B cell (primary cell): ENCODE data around the gene GIT1. TPM values are rescaled to one million over a fixed set of nuclear protein-coding genes. Genes with fewer than 3 reads are reported as not detected.

Experiments used
- ATAC-seq: fragments of 200-7000 bp; cut with Tn5 transposase; one replicate; pipeline ENCODE4 v1.10.0; 2021; ENCODE audit warnings: low read depth, mild to moderate bottlenecking, moderate number of reproducible peaks, moderate library complexity
- CTCF ChIA-PET: fragments of 350-600 bp; sonication (Branson Sonifier 250); formaldehyde crosslinking; loops from one replicate; lab custom pipeline; 2021; ENCODE audit warnings: antibody characterized with exemption, inconsistent platforms; lab: Charles Lee
- POLR2A ChIA-PET: fragments of 350-600 bp; sonication (Branson Sonifier 250); formaldehyde crosslinking; loops from one replicate; lab custom pipeline; 2021; ENCODE audit warnings: antibody characterized with exemption; lab: Charles Lee
- DNase-seq: peaks from one replicate; pipeline ENCODE4 v3.0.0; 2013
- H2AFZ ChIP-seq: 2 replicates; pipeline ENCODE4 v1.6.1; 2012; ENCODE audit warnings: mild to moderate bottlenecking, low read depth, low read length; ENCODE audit not compliant: insufficient read depth, poor library complexity, severe bottlenecking
- H3K27ac ChIP-seq, 2 donors: 1 replicate in 1 of 2; 2 replicates in 1 of 2; pipeline ENCODE4 v1.5.1; 2012 to 2013; ENCODE audit warnings: low read length in 2 of 2, mild to moderate bottlenecking in 2 of 2, moderate library complexity in 1 of 2
- H3K27me3 ChIP-seq, 4 experiments: fragments of 200-600 bp in 1 of 4; sonication (generic) in 1 of 4; replicated peaks in 1 of 4; 1 replicate in 2 of 4; 2 replicates in 2 of 4; pipeline versions ENCODE4 v1.6.1 to v1.7.0; 2013 to 2016; ENCODE audit warnings: low read length in 3 of 4, mild to moderate bottlenecking in 2 of 4, mixed read lengths in 1 of 4, moderate library complexity in 1 of 4; ENCODE audit not compliant: insufficient read depth in 4 of 4, control insufficient read depth in 3 of 4; ENCODE audit errors: control extremely low read depth in 1 of 4
- H3K36me3 ChIP-seq, 2 experiments: replicated peaks in 1 of 2; 1 replicate in 1 of 2; 2 replicates in 1 of 2; pipeline versions ENCODE4 v1.6.1 to v1.7.1; 2013; ENCODE audit warnings: low read length in 1 of 2; ENCODE audit not compliant: insufficient read depth in 2 of 2, control insufficient read depth in 1 of 2; ENCODE audit errors: control extremely low read depth in 1 of 2, extremely low read depth in 1 of 2
- H3K4me1 ChIP-seq, 2 donors: fragments of 200-600 bp in 1 of 2; sonication (generic) in 1 of 2; 1 replicate in 1 of 2; 2 replicates in 1 of 2; pipeline versions ENCODE4 v1.5.1 to v1.6.1; 2013 to 2017; ENCODE audit warnings: low read length in 2 of 2; ENCODE audit not compliant: control insufficient read depth in 2 of 2, insufficient read depth in 2 of 2
- H3K4me2 ChIP-seq: replicated peaks from 2 replicates; pipeline ENCODE3; 2012; ENCODE audit warnings: mild to moderate bottlenecking, low read depth, low read length; ENCODE audit not compliant: poor library complexity, severe bottlenecking
- H3K4me3 ChIP-seq, 5 experiments: fragments of 200-600 bp in 1 of 5; sonication (generic) in 1 of 5; 1 replicate in 3 of 5; 2 replicates in 2 of 5; pipeline versions ENCODE4 v1.5.1 to v1.7.0; 2011 to 2016; ENCODE audit warnings: low read length in 4 of 5, mild to moderate bottlenecking in 4 of 5, low read depth in 2 of 5, control low read depth in 1 of 5, moderate library complexity in 1 of 5; ENCODE audit not compliant: insufficient read depth in 1 of 5; ENCODE audit errors: control extremely low read depth in 1 of 5, extremely low read depth in 1 of 5
- H3K79me2 ChIP-seq: fragments of 200-600 bp; sonication (generic); one replicate; pipeline ENCODE4 v1.6.0; 2016; ENCODE audit warnings: low read length; ENCODE audit not compliant: control insufficient read depth, insufficient read depth
- H3K9ac ChIP-seq: fragments of 200-600 bp; sonication (generic); 2 replicates; pipeline ENCODE4 v1.6.1; 2017; ENCODE audit warnings: mild to moderate bottlenecking, low read length, moderate library complexity
- H3K9me3 ChIP-seq, 3 donors: one replicate each; pipeline versions ENCODE4 v1.6.1 to v1.7.1; 2013; ENCODE audit warnings: low read length in 2 of 3; ENCODE audit not compliant: control insufficient read depth in 2 of 3, insufficient read depth in 1 of 3; ENCODE audit errors: control extremely low read depth in 1 of 3
- H4K20me1 ChIP-seq: 2 replicates; pipeline ENCODE4 v1.6.0; 2012; ENCODE audit warnings: mild to moderate bottlenecking, low read length; ENCODE audit not compliant: insufficient read depth, control insufficient read depth, poor library complexity, severe bottlenecking
- H3K27ac Mint-ChIP-seq: one replicate; pipeline ENCODE4 v1.8.0; 2021; ENCODE audit warnings: mixed read lengths
- H3K27me3 Mint-ChIP-seq: one replicate; pipeline ENCODE4 v1.8.0; 2021; ENCODE audit warnings: mixed read lengths
- H3K4me1 Mint-ChIP-seq: one replicate; pipeline ENCODE4 v1.8.0; 2021; ENCODE audit warnings: mixed read lengths
- H3K4me3 Mint-ChIP-seq: one replicate; pipeline ENCODE4 v1.8.0; 2021; ENCODE audit warnings: mixed read lengths
- H3K9me3 Mint-ChIP-seq: one replicate; pipeline ENCODE4 v1.8.0; 2022; ENCODE audit warnings: mixed read lengths; ENCODE audit not compliant: insufficient read depth
- CTCF ChIP-seq: fragments of 200-600 bp; IDR thresholded peaks from one replicate; pipeline ENCODE4 v1.8.0; 2022; ENCODE audit warnings: antibody characterized with exemption, mild to moderate bottlenecking
- EZH2 ChIP-seq: IDR thresholded peaks from 2 replicates; pipeline ENCODE4 v1.6.1; 2012; ENCODE audit warnings: borderline replicate concordance, low read depth, mild to moderate bottlenecking, moderate library complexity, low read length; ENCODE audit not compliant: insufficient read depth, poor library complexity, severe bottlenecking
- WGBS: methylation state at CpG from one replicate; pipeline ENCODE4 v1.1.5; 2013; ENCODE audit warnings: missing lambda C conversion rate; ENCODE audit not compliant: insufficient coverage; 5-methylcytosine and 5-hydroxymethylcytosine counted together
- intact Hi-C: fragments of 100-400 bp; cut with micrococcal nuclease; formaldehyde crosslinking; loops from one replicate; pipeline ENCODE4 v1.10.0; 2022
- polyA plus RNA-seq: library from polyadenylated mRNA; depleted of rRNA; stranded (reverse); fragments of >200 nt; gene quantifications from 2 replicates; pipeline ENCODE4 v1.2.3, GENCODE V29; 2012
- total RNA-seq, 2 donors: library from RNA; stranded (reverse); fragments of 120-200 nt in 1 of 2; gene quantifications; 1 replicate in 1 of 2; 2 replicates in 1 of 2; pipeline versions ENCODE4 v1.2.3 to v1.2.4, GENCODE V29; 2013 to 2022

Gene GIT1
- total and polyA plus RNA-seq, 2 donors (not counting 1 experiment from before 2014, with no cell fraction given), result 49.3 to 61.9 TPM

GRCh38 chr17:29555840-29556239 is 33.6 kb downstream of the GIT1 start:
- no peak overlapping the region for H2AFZ ChIP-seq
- Mint-ChIP-seq H3K4me1 (peaks cover 40% of the 10 kb centered on the region), H3K27me3 (no peaks in the 10 kb centered on the region), H3K4me3 (no peak overlapping the region), H3K9me3 (no peaks in the 10 kb centered on the region), H3K27ac (no peak overlapping the region)
- H3K4me3 ChIP-seq, result no peak overlapping the region
- peaks cover 39 to 43% of the 10 kb centered on the region in 2 donors for H3K4me1 ChIP-seq
- H3K9me3 ChIP-seq, result no peaks in the 10 kb centered on the region
- DNase-seq (no peak), ATAC-seq (no peak)
- no peak for TF ChIP-seq EZH2
- no peak for TF ChIP-seq CTCF
- H3K36me3 ChIP-seq, result no peaks in the 10 kb centered on the region
- no peaks in the 10 kb centered on the region for H3K27me3 ChIP-seq
- H3K4me2 ChIP-seq, result no peak overlapping the region
- H4K20me1 ChIP-seq, result no peaks in the 10 kb centered on the region
- H3K9ac ChIP-seq, result no peak overlapping the region
- no peak overlapping the region for H3K27ac ChIP-seq
- no peaks in the 10 kb centered on the region for H3K79me2 ChIP-seq
- 81% methylated on average over 2 of the region's 3 CpGs for WGBS
- intact Hi-C loops, result no loop called here
- POLR2A ChIA-PET, result interaction anchor here (0.6 to 3.7 kb wide), 2 partner anchors 12 to 195 kb away, joined by 3 to 12 read pairs; partner anchors contain the start of genes ABHD15 and TP53I13
- CTCF ChIA-PET, result interaction anchor here (1.0 to 2.4 kb wide), 4 partner anchors 10 to 36 kb away, joined by 3 to 7 read pairs (median 5); partner anchors contain the start of gene ABHD15

- DNase-seq, result no peak
- intact Hi-C loops, result no loop called here
Observed at GRCh38 chr17:29549177-29549923, 40.1 kb downstream of the GIT1 start.

More at GRCh38 chr17:29549177-29549923, 40.1 kb downstream of the GIT1 start:
- POLR2A ChIA-PET, result no interaction called here
- H3K36me3 ChIP-seq, result no peaks in the 10 kb centered on the region
- 80% methylated on average over 3 of the region's 5 CpGs for WGBS
- H3K4me3 ChIP-seq, result no peak overlapping the region
- no peak overlapping the region for H3K27ac ChIP-seq
- Mint-ChIP-seq H3K27ac (no peak overlapping the region), H3K4me1 (no peaks in the 10 kb centered on the region), H3K27me3 (no peaks in the 10 kb centered on the region), H3K4me3 (no peak overlapping the region), H3K9me3 (no peaks in the 10 kb centered on the region)
- CTCF ChIA-PET, result interaction anchor here (0.9 to 2.0 kb wide), 2 partner anchors 12 to 13 kb away, joined by 5 to 10 read pairs; no protein-coding TSS in a partner anchor
- H3K27me3 ChIP-seq, result no peaks in the 10 kb centered on the region
- no peaks in the 10 kb centered on the region for H3K9me3 ChIP-seq
- no peaks in the 10 kb centered on the region for H3K79me2 ChIP-seq
- H3K4me1 ChIP-seq, result no peaks in the 10 kb centered on the region
- no peaks in the 10 kb centered on the region for H4K20me1 ChIP-seq
- no peak overlapping the region for H3K4me2 ChIP-seq
- no peak for ATAC-seq
- H3K9ac ChIP-seq, result no peak overlapping the region
- no peak for TF ChIP-seq CTCF
- TF ChIP-seq EZH2, result no peak
- no peak overlapping the region for H2AFZ ChIP-seq
